Superior temporal gyrus (tissue), 1 donor: Measurements from ENCODE around the gene CSAG1.
"Not testable (repeated sequence)": the region's sequence is repeated elsewhere in the genome, so short reads cannot be mapped to it uniquely, and the experiment has no call there.

Experiments
- DNase-seq: peaks from one replicate; pipeline ENCODE4 v3.0.0-alpha.2; 2016; ENCODE audit errors: extremely low spot score

Gene CSAG1, protein sequence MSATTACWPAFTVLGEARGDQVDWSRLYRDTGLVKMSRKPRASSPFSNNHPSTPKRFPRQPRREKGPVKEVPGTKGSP

DNA sequence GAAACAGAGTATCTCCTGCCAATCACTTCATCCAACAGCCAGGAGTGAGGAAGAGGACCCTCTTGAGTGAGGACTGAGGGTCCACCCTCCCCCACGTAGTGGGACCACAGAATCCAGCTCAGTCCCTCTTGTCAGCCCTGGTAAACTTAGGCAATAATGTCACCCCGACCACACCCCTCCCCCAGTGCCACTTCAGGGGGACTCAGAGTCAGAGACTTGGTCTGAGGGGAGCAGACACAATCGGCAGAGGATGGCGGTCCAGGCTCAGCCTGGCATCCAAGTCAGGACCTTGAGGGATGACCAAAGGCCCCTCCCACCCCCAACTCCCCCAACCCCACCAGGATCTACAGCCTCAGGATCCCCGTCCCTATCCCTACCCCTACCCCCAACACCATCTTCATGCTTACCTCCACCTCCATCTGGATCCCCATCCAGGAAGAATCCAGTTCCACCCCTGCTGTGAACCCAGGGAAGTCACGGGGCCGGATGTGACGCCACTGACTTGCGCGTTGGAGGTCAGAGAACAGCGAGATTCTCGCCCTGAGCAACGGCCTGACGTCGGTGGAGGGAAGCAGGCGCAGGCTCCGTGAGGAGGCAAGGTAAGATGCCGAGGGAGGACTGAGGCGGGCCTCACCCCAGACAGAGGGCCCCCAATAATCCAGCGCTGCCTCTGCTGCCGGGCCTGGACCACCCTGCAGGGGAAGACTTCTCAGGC, at the start of gene CSAG1, which contains the start of gene MAGEA12:
Gene CSAG1, minus strand, starts transcription at position 461 of the 715 bp plus-strand sequence. CDS start 1,261 bp downstream, outside the sequence.
Gene MAGEA12, plus strand, starts transcription at position 497 of the 715 bp plus-strand sequence. CDS start 2,405 bp downstream, outside the sequence.
- no peak for DNase-seq

DNA sequence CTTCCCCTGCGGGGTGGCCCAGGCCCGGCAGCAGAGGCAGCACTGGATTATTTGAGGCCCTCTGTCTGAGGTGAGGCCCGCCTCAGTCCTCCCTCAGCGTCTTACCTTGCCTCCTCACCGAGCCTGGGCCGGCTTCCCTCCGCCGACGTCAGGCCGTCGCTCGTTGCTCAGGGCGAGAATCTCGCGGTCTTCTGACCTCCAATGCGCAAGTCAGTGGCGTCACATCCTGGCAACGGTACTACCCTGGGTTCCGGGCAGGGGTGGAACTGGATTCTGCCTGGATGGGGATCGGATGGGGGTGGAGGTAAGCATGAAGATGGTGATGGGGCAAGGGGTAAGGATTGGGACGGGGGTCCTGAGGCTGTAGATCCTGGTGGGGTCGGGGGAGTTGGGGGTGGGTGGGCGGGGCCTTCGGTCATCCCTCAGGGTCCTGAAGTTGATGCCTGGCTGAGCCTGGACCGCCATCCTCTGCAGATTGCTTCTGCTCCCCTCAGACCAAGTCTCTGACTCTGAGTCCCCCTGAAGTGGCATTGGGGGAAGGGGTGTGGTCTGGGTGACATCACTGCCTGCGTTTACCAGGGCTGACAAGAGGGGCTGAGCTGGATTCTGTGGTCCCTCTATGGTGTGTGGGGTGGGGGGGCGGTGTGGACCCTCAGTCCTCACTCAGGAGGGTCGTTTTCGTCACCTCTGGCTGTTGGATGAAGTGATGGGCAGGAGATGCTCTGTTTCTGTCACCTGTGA, 36.2 kb upstream of the CSAG1 start, which contains the start of gene MAGEA6:
Gene MAGEA6, minus strand, starts transcription at position 141 of the 741 bp plus-strand sequence. CDS start 2,039 bp downstream, outside the sequence.
- DNase-seq = not testable (repeated sequence)

DNA sequence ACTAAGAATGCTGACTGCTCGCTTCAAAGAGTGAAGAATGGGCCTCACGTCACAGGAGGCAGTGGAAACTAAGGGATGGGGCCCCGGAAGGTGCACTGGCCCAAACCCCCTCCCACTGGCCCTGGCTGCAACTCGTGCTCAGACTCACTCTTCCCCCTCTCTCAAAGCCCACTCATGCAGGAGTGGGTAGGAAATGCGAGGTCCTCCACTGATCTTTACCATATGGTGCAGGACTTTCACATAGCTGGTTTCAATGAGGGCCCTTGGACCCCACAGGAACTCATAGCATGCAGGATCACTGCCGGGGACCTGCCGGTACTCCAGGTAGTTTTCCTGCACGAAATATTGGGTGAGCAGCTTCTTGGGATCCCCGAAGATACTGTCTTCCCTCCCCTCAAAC, 33.0 kb upstream of the CSAG1 start:
- DNase-seq = not testable (repeated sequence)

DNA sequence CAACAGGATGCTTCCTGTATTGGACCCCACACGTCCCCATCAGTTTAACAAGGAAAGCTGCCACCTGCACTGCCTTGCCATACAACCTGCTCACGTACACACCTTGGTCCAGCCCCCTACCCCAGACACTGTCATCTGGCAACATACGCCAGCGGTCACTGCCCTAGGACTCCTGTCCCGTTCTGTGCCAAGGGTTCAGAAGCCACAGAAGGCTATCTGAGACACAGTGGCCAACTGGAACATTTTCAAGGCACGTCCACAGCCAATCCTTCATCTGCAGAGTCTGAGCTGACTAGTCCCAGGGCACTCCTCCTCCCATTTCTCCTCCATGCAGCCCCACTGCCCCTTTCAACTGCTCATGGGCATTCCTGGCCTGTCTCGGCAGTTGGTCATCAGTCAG, 28.1 kb upstream of the CSAG1 start:
- DNase-seq = not testable (repeated sequence)

DNA sequence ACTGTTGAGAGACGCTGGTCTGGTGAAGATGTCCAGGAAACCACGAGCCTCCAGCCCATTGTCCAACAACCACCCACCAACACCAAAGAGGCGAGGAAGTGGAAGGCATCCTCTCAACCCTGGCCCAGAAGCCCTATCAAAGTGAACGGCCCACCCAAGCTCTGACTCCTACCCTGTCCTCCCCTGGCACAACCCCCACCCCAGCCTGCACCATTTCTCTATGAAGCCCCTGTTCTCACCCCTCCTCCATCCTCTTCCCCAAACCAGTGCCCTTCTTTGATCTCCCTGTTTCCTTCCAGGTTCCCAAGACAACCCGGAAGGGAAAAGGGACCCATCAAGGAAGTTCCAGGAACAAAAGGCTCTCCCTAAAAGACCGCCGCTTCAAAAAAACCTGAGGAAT, 26.0 kb upstream of the CSAG1 start:
- not testable (repeated sequence) for DNase-seq

DNA sequence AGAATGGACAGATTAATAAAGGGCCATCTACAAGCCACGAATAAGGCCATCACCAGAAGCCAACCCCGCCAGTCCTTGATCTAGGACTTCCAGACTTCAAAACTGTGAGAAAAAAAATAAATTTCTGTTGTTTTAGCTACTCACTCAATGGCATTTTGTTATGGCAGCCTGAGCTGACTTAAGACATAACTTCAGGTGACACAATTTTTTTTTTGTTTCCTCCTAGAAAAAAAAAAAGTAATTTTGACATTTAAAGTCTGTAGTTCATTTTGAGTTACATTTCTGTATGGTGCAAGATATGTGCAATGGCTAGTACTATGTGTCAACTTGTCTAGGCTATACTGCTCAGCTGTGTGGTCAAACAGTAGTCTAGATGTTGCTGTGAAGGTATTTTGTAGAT, 25.4 kb upstream of the CSAG1 start, which contains the start of gene CSAG3:
Gene CSAG3, plus strand, starts transcription at position 301 of the 400 bp plus-strand sequence.
- not testable (repeated sequence) for DNase-seq

DNA sequence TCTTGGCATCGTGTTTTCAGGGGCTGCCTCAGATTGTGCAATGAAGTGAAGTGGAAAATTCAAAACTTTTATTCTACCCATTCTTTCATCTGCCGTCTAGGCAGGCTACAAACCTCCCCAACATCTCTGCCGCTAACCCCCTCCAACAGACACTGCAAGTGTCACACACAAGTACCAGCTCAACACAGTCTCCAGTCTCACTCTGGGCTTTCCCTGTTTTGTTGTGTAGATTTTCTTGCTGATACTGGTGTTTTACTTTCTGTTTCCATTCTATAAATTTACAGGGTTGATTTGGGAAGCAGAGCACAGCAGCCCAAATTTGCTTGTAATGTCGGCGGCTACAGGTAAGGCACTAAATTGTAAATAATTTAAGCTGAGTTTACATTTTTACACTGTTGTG, 21.4 kb upstream of the CSAG1 start:
- not testable (repeated sequence) for DNase-seq

DNA sequence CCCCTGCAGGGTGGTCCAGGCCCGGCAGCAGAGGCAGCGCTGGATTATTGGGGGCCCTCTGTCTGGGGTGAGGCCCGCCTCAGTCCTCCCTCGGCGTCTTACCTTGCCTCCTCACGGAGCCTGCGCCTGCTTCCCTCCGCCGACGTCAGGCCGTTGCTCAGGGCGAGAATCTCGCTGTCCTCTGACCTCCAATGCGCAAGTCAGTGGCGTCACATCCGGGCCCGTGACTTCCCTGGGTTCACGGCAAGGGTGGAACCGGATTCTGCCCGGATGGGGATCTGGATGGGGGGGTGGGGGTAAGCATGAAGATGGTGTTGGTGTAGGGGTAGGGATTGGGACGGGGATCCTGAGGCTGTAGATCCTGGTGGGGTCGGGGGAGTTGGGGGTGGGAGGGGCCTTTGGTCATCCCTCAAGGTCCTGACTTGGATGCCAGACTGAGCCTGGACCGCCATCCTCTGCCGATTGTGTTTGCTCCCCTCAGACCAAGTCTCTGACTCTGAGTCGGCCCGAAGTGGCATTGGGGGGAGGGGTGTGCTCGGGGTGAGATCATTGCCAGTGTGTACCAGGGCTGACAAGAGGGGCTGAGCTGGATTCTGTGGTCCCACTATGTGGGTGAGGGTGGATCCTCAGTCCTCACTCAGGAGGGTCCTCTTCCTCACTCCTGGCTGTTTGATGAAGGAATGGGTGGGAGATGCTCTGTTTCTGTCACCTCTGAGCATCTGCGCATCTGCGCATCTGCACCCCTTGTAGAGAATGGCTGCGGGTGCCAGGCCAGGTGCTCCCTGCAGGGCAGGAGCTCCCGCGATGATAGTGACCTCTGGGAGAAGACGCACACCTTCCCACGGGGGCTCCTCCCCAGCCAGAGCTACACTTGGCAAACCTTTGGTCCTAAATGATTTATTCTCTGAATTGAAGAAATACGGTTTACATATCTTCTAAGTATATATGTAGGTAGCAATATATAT, 20.4 kb upstream of the CSAG1 start, which contains the start of gene MAGEA2:
Gene MAGEA2, minus strand, starts transcription at position 157 of the 965 bp plus-strand sequence. CDS start 2,479 bp downstream, outside the sequence.
- DNase-seq = not testable (repeated sequence)

DNA sequence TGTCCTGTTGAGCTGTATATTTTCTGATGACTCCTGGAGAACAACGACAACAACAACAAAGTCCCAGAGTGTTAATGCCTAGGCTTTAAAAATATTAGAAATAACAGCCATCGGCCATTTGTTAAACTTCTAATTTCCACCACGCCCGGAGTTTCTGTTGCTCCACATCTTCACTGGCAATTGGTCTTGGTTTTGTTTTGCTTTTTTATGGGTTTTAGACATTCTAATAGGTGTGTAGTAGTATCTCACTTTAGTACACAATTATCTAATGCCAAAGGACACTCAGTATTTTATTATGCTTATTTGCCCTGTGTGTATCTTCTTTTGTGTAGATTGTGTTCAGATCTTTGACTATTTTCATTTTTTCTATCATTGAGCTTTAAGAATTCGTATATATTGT, 5.0 kb upstream of the CSAG1 start:
- no peak for DNase-seq

DNA sequence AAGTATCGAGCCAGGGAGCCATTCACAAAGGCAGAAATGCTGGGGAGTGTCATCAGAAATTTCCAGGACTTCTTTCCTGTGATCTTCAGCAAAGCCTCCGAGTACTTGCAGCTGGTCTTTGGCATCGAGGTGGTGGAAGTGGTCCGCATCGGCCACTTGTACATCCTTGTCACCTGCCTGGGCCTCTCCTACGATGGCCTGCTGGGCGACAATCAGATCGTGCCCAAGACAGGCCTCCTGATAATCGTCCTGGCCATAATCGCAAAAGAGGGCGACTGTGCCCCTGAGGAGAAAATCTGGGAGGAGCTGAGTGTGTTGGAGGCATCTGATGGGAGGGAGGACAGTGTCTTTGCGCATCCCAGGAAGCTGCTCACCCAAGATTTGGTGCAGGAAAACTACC, 3.0 kb upstream of the CSAG1 start:
- DNase-seq = not testable (repeated sequence)

DNA sequence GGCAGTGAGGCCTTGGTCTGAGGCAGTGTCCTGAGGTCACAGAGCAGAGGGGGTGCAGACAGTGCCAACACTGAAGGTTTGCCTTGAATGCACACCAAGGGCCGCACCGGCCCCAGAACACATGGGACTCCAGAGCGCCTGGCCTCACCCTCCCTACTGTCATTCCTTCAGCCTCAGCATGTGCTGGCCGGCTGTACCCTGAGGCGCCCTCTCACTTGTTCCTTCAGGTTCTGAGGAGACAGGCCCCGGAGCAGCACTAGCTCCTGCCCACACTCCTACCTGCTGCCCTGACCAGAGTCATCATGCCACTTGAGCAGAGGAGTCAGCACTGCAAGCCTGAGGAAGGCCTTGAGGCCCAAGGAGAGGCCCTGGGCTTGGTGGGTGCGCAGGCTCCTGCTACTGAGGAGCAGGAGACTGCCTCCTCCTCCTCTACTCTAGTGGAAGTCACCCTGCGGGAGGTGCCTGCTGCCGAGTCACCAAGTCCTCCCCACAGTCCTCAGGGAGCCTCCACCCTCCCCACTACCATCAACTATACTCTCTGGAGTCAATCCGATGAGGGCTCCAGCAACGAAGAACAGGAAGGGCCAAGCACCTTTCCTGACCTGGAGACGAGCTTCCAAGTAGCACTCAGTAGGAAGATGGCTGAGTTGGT, 2.5 kb upstream of the CSAG1 start:
- DNase-seq = no peak

DNA sequence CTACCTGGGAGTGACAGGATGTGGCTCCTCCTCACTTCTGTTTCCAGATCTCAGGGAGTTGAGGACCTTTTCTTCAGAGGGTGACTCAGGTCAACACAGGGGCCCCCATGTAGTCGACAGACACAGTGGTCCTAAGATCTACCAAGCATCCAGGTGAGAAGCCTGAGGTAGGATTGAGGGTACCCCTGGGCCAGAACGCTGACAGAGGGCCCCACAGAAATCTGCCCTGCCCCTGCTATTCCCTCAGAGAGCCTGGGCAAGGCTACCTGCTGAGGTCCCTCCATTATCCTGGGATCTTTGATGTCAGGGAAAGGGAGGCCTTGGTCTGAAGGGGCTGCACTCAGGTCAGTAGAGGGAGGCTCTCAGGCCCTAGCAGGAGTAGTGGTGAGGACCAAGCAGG, 1.6 kb upstream of the CSAG1 start:
- no peak for DNase-seq

DNA sequence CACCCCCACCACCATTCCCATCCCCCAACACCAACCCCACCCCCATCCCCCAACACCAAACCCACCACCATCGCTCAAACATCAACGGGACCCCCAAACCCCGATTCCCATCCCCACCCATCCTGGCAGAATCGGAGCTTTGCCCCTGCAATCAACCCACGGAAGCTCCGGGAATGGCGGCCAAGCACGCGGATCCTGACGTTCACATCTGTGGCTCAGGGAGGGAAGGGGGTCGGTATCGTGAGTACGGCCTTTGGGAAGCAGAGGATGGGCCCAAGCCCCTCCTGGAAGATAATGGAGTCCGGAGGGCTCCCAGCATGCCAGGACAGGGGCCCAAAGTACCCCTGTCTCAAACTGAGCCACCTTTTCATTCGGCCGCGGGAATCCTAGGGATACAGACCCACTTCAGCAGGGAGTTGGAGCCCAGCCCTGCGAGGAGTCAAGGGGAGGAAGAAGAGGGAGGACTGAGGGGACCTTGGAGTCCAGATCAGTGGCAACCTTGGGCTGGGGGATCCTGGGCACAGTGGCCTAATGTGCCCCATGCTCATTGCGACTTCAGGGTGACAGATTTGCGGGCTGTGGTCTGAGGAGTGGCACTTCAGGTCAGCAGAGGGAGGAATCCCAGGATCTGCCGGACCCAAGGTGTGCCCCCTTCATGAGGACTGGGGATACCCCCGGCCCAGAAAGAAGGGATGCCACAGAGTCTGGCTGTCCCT, 780 bp upstream of the CSAG1 start:
- not testable (repeated sequence) for DNase-seq

DNA sequence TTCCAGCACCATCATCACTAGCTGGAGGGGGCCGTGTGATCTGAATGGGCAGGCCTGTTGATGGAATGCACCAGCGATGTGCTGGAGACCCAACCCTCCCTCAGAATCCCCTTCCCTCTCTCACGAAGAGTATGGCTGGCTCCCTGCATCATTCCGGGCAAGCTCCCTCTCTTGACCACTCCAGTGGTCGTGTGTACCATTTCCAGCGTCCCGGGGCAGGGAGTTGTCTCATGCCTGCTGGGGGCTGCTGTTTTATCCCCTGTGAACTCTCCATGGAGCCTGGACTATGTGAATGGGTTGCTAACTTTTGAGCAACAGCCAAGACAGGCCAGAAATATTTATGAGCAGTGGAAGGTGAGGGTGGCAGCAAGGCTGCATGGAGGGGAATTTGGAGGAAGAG, 8.1 kb downstream of the CSAG1 start:
- DNase-seq = no peak

DNA sequence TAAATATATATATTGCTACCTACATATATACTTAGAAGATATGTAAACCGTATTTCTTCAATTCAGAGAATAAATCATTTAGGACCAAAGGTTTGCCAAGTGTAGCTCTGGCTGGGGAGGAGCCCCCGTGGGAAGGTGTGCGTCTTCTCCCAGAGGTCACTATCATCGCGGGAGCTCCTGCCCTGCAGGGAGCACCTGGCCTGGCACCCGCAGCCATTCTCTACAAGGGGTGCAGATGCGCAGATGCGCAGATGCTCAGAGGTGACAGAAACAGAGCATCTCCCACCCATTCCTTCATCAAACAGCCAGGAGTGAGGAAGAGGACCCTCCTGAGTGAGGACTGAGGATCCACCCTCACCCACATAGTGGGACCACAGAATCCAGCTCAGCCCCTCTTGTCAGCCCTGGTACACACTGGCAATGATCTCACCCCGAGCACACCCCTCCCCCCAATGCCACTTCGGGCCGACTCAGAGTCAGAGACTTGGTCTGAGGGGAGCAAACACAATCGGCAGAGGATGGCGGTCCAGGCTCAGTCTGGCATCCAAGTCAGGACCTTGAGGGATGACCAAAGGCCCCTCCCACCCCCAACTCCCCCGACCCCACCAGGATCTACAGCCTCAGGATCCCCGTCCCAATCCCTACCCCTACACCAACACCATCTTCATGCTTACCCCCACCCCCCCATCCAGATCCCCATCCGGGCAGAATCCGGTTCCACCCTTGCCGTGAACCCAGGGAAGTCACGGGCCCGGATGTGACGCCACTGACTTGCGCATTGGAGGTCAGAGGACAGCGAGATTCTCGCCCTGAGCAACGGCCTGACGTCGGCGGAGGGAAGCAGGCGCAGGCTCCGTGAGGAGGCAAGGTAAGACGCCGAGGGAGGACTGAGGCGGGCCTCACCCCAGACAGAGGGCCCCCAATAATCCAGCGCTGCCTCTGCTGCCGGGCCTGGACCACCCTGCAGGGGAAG, 19.4 kb downstream of the CSAG1 start, which contains the start of gene MAGEA2B:
Gene MAGEA2B, plus strand, starts transcription at position 814 of the 973 bp plus-strand sequence. CDS start 2,479 bp downstream, outside the sequence.
- not testable (repeated sequence) for DNase-seq

DNA sequence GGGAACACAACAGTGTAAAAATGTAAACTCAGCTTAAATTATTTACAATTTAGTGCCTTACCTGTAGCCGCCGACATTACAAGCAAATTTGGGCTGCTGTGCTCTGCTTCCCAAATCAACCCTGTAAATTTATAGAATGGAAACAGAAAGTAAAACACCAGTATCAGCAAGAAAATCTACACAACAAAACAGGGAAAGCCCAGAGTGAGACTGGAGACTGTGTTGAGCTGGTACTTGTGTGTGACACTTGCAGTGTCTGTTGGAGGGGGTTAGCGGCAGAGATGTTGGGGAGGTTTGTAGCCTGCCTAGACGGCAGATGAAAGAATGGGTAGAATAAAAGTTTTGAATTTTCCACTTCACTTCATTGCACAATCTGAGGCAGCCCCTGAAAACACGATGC, 20.3 kb downstream of the CSAG1 start:
- not testable (repeated sequence) for DNase-seq

DNA sequence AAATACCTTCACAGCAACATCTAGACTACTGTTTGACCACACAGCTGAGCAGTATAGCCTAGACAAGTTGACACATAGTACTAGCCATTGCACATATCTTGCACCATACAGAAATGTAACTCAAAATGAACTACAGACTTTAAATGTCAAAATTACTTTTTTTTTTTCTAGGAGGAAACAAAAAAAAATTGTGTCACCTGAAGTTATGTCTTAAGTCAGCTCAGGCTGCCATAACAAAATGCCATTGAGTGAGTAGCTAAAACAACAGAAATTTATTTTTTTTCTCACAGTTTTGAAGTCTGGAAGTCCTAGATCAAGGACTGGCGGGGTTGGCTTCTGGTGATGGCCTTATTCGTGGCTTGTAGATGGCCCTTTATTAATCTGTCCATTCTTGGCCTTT, 24.3 kb downstream of the CSAG1 start, which contains the start of gene CSAG2:
Gene CSAG2, minus strand, starts transcription at position 101 of the 400 bp plus-strand sequence. CDS start 161 bp downstream, outside the sequence.
- not testable (repeated sequence) for DNase-seq

DNA sequence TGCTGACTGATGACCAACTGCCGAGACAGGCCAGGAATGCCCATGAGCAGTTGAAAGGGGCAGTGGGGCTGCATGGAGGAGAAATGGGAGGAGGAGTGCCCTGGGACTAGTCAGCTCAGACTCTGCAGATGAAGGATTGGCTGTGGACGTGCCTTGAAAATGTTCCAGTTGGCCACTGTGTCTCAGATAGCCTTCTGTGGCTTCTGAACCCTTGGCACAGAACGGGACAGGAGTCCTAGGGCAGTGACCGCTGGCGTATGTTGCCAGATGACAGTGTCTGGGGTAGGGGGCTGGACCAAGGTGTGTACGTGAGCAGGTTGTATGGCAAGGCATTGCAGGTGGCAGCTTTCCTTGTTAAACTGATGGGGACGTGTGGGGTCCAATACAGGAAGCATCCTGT, 27.0 kb downstream of the CSAG1 start:
- DNase-seq = not testable (repeated sequence)
